Right renal cortex interstitium (tissue), 3 donors: ENCODE data around the gene CYP20A1. TPM values are rescaled to one million over a fixed set of nuclear protein-coding genes. Genes with fewer than 3 reads are reported as not detected.
"Not testable (repeated sequence)": the region's sequence is repeated elsewhere in the genome, so short reads cannot be mapped to it uniquely, and the experiment has no call there.

Experiments used
- DNase-seq, 3 donors: peaks; one replicate each; pipeline ENCODE4 v3.0.0-alpha.2; 2013; ENCODE audit warnings: low read depth in 3 of 3, low spot score in 2 of 3
- polyA plus RNA-seq, 3 donors: library from polyadenylated mRNA; unstranded; fragments of 120-200 nt; gene quantifications; one replicate each; pipeline ENCODE4 v1.2.1, GENCODE V29; 2013; ENCODE audit not compliant: insufficient read length in 3 of 3

CYP20A1 gene
- polyA plus RNA-seq, 3 donors, result 21.2 to 21.8 (median 21.2) TPM

GRCh38 chr2:203279288-203279687 lies 40.5 kb downstream of the CYP20A1 start:
- no peak for DNase-seq

- DNase-seq, result peak; percentile 48 to 62 (median 49)
Measured at GRCh38 chr2:203280428-203281064, 41.7 kb downstream of the CYP20A1 start.

GRCh38 chr2:203282101-203282500 lies 43.3 kb downstream of the CYP20A1 start:
- DNase-seq, result no peak

GRCh38 chr2:203286532-203286931 lies 47.7 kb downstream of the CYP20A1 start:
- no peak for DNase-seq

- DNase-seq, result no peak
Measured at GRCh38 chr2:203301667-203302066, 62.8 kb downstream of the CYP20A1 start.

- not testable (repeated sequence) for DNase-seq
Measured at GRCh38 chr2:203302586-203302985, 63.8 kb downstream of the CYP20A1 start.

GRCh38 chr2:203310688-203311436 lies 72.0 kb downstream of the CYP20A1 start:
- DNase-seq, result no peak

GRCh38 chr2:203326356-203326755 lies 87.5 kb downstream of the CYP20A1 start:
- no peak for DNase-seq

- peak in 1 of 3 donors; percentile 43 for DNase-seq
Measured at GRCh38 chr2:203327582-203327900, 88.7 kb downstream of the CYP20A1 start.

- DNase-seq, result peak; percentile 70 to 89 (median 85)
Measured at GRCh38 chr2:203327901-203328759, 89.3 kb downstream of the CYP20A1 start, which contains the start of gene ABI2. Gene ABI2 (plus strand): TSS chr2:203328394. CDS start chr2:203328515, 121 bp downstream.

GRCh38 chr2:203328760-203329540 lies 90.1 kb downstream of the CYP20A1 start:
- peak in 2 of 3 donors; percentile 25 to 33 for DNase-seq

GRCh38 chr2:203330434-203330833 lies 91.6 kb downstream of the CYP20A1 start:
- no peak for DNase-seq

GRCh38 chr2:203338322-203338721 lies 99.5 kb downstream of the CYP20A1 start:
- DNase-seq, result no peak

- no peak for DNase-seq
Measured at GRCh38 chr2:203340791-203341487, 102.1 kb downstream of the CYP20A1 start.

- no peak for DNase-seq
Measured at GRCh38 chr2:203341741-203342310, 103.0 kb downstream of the CYP20A1 start.

GRCh38 chr2:203342374-203342773 lies 103.6 kb downstream of the CYP20A1 start:
- not testable (repeated sequence) for DNase-seq

GRCh38 chr2:203344667-203345066 lies 105.8 kb downstream of the CYP20A1 start:
- DNase-seq, result no peak

GRCh38 chr2:203346612-203347011 lies 107.8 kb downstream of the CYP20A1 start:
- DNase-seq, result no peak

- no peak for DNase-seq
Measured at GRCh38 chr2:203347375-203347774, 108.6 kb downstream of the CYP20A1 start.
